ENCODE results near the gene DHDH. TPM values are rescaled to one million over a fixed set of nuclear protein-coding genes. Genes with fewer than 3 reads are reported as not detected.

DHDH gene
- total RNA-seq, 1 experiment from 2014 or later: not detected

DNA sequence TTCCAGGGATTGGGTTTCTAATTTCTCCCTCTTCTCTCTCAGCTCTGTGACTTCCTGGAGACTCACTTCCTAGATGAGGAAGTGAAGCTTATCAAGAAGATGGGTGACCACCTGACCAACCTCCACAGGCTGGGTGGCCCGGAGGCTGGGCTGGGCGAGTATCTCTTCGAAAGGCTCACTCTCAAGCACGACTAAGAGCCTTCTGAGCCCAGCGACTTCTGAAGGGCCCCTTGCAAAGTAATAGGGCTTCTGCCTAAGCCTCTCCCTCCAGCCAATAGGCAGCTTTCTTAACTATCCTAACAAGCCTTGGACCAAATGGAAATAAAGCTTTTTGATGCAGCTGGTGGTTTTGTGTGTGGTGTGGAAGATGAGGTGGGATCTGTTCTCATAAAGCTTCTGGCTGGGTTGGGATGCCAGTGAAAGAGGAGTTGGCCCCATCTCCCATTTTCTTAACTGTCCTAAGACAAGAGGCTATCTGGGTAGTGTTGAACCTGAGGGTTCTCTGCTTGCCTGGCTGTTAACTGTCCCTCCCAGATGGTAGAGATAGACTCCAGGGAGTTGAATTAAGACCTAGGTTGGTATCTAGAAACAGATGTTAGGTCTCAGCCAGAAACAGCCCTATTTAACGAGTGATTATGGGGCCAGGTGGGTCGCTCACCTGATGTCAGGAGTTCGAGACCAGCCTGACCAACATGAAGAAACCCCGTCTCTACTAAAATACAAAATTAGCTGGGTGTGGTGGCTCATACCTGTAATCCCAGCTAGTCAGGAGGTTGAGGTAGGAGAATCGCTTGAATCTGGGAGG lies 33.2 kb downstream of the DHDH start:
- no peak for DNase-seq (ENCODE audit: low read depth)

DNA sequence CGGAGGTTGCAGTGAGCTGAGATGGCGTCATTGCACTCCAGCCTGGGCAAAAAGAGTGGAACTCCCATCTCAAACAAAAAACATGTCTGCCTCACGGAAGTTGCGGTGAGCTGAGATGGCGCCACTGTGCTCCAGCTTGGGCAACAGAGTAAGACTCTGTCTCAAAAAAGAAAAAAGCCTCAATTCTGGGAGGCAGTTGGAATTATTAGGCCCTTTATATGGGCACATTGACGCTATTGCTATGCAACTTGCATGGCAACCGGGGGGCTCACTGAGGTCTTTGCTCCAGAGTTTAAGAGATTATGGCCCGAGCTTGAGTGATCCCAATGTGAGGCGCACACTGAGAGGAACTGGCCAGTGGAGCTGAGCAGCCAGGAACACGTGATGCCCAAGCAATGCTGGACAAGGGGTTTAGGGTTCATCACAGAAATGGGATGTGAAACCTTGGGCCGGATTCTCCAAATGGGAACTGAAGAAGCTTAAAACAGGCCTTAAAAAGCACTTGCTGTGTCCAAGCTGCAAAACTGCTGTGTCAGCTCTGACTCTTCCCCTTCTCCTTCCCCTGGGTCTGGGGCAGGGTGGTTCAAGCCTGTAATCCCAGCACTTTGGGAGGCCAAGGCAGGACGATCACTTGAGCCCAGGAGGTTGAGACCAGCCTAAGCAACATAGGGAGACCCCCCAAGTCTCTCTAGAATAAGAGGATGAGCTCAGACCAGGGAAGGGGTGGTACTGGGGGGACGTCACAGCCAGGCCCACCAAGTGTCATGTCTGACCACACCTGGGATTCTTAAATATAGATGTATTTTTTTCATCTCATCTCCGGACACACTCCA lies 34.1 kb downstream of the DHDH start:
- DNase-seq (ENCODE audit: low read depth): no peak

DNA sequence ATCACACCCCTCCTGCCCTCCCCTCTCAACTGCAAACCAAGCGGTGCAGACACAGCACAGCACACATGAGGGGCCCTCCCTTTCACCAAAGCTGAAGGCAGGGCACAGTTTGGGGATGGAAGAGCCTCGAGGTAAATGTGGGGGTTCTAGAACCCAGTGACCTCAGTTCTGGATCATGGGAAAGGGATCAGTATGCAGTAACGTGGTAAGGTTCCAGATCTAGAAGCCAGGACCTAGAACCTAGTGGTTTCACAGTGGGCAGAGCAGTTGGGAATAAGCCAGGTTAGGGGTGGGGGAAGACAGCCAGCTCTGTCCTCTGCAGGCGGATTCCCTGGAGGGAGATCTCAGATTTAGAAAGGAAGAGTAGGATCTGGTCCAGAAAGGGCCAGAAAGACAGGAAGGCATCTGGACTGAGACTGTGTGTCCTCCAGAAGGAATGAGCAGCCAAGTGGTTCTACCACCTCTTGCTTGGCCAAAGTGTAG lies 34.7 kb downstream of the DHDH start:
- no peak for DNase-seq (ENCODE audit: low read depth)

DNA sequence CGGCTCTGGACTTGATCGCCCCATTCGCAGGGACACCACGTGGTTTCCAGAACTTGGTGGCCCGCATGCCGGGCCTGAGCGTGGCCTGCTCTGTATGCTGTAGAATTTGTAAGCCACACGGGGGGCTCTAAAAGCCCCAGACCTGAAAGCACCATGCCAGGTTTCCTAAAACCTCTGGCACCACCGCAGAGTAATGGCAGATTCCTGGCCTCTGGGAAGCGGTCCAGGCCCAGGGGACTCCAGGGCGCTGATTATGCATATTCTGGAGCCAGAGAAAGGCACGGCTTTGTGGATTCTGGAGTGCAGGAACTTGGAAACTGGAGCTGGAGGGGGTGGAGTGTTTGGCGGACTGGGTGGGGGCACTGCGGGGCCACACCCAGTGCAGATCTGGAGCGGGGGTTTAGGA lies 35.3 kb downstream of the DHDH start:
- no peak for DNase-seq (ENCODE audit: low read depth)

DNA sequence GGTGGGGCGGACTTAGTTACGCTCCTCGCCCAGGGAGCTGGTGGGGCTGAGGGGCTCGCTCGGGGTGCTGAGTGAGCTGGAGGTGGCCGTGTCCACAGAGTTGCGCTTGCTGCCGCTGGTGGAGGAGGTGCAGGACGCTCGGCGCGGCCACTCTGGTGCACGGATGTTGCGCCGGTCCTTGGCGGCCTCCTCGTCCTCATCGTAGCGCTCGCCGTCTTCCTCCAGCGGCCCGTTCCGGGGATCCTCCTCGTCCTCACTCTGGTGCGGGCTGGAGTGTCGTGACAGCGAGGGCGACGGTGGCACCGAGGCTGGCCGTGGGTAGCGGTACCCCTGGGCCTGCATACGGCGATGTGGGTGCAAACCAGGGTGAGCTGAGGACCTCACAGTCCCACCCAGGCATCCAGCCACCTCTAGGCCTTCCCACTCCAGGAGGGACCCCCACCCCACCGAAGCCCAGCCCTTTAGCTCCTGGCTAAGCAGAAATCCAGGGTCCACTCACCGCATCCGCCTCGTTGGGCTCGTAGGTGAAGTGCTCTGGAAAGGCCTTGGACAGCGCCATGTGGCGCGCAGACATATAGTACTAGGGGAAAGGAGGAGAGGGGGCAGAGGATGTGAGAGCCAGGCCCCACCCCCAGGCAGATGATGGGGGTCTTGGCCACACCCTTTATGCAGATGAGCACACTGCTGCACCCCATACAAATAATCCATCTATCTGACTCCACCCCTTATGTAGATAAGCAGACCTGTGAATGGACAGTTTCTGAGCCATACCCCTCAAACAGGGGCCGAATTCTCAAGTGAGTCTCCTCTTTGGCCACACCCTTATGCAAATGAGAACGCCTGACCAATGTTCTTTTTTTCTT lies 36.0 kb downstream of the DHDH start:
- DNase-seq (ENCODE audit: low read depth): no peak

DNA sequence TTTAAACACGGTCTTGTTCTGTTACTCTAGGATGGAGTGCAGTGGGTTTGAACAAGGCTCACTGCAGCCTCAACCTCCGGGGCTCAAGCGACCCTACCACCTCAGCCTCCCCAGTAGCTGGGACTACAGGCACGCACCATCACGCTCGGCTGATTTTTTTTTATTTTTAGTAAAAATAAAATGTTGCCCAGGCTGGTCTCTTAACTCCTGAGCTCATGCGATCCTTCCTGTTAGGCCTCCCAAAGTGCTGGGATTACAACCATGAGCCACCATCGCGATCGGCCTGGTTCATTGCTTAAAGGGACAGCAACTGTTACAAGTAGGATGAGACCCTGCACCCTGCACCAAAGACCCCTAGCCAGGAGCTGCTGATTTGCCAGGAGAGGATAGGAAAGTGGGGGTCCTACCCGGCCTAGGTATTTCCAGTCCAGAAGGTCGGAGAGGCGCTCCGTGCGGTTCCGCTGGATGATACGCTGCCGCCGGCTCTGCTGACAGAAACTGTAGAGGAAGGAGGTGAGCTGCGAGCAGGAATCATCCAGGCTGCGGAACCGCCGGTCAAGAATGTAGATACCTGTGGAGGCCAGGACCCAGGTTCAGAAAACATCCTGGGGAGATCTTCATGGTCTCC lies 36.8 kb downstream of the DHDH start:
- DNase-seq (ENCODE audit: low read depth): no peak

DNA sequence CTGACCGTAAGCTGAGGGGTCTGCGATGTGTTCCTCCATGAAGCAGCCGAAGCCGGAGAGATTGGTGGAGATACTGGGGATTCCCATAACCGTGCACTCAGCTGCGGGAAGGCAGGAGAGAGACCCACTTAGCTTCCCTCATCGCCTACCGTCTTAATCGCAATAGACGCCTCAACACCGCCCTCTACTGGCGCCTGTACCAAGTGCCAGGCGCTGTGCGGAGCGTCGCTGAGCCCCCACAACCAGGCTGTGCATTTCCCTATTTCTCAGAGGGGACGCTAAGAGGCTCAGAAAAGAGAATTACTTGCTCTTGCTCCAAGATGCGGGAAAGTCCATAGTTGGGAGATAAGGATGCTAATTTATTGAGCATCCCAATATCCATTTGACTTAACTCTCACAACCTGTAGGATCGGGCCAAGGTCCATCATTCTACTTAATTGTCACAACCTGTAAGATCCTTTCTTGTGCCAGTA lies 37.5 kb downstream of the DHDH start:
- DNase-seq (ENCODE audit: low read depth): no peak

DNA sequence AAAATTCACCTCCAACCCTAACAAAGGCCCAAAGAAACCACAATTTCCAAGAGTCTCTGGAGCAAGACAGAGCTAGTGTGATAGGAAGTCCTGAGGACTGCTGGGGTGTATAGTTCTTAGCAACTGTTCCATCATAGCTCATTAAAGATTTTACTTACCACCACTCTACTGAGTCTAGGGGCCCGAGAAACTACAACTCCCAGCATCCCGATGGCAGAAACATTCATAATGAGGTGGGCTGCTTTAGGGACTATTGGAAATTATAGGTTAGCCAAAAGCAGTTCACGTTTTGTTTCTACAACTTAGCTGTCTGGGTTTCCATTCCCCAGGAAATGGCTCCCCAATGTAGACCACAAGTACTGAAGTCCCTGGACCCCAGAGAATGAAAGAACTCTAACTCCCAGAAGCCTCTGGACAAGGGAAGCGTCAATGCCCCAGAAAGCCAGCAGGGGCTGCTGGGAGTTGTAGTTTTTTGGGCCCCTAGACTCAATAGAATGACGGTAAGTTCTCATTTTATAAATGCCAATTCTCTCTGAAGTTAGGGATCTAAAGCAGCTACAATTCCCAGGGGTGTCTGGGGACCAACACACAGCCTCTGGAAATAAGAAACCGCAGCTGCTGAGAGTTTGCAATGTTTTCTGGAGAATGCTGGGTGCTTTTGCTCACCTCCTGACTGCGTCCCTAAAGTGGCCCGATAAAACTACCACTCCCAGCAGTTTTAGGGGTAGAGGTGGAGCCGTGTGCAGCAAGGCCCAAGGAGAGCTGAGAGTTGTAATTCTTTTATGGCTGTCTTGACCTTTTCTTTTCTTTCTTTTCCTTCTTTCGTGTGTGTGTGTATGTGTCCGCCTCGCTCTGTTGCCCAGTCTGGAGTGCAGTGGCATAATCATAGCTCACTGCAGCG lies 42.7 kb downstream of the DHDH start:
- no peak for DNase-seq (ENCODE audit: low read depth)

DNA sequence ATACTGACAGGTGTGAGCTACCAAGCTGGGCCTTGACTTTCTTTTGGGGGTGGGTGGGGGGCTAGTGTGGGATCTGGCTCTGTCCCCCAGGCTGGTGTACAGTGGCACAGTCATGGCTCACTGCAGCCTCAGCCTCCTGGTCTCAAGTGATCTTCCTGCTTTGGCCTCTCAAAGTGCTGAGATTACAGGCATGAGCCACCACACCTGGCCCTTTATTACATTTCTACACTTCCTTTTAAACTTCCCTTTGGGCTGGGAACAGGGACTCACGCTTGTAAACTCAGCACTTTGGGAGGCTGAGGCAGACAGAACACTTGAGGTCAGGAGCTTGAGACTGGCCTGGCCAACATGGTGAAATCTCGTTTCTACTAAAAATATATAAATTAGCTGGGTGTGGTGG lies 43.6 kb downstream of the DHDH start:
- no peak for DNase-seq (ENCODE audit: low read depth)

DNA sequence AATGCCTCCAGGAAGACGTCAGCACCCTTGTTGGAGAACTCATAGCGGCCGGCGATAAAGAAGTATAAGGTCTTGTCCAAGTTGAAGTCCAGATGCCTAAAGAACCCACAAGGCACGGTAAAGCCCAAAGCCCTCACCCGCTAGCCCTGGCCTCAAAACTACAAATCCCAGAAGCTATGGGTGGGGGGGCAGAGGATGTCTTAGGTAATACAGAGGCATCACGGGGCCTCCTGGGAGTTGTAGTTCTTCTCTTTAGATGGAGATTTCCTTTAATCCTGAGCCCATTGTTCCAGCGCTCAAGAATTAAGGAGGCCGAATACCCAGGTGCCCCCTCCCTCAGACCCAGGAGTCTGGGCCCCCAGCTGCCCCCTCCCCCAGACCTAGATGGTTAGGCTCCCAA lies 48.8 kb downstream of the DHDH start:
- DNase-seq (ENCODE audit: low read depth): no peak

DNA sequence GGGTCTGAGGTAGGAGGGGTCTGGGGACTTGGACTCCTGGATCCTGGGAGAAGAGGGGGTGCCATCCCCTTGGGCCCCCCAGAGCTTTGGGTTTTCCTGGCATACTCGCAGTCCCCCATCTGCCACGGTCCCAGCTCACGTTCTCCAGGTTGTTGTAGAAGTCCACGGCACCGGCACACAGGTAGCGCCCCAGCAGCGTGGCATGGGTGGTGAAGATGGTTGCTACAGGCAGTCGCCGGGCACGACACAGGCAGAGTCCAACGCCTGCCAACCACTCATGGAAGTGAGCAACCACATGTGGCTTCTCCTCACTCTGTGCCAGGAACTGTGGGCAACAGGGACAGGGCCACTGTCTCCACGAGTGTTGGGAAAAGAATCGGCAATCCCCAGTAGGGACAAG lies 52.2 kb downstream of the DHDH start:
- no peak for DNase-seq (ENCODE audit: low read depth)

DNA sequence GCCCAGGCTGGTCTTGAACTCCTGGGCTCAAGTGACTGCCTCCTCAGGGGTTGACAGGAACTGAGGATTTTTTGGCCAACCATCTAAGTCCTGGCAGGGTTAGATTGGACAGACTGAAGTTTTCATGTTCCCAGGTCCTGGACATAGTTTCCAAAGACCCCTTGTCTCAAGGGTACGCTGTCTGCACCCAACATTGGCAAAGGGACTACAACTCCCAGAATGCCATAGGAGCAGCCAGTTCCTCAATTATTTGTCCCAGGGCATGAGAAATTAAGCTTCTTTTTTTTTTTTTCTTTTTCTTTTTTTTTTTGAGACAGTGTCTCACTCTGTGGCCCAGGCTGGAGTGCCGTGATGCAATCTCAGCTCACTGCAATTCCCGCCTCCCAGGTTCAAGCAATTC lies 52.7 kb downstream of the DHDH start:
- DNase-seq (ENCODE audit: low read depth): no peak

DNA sequence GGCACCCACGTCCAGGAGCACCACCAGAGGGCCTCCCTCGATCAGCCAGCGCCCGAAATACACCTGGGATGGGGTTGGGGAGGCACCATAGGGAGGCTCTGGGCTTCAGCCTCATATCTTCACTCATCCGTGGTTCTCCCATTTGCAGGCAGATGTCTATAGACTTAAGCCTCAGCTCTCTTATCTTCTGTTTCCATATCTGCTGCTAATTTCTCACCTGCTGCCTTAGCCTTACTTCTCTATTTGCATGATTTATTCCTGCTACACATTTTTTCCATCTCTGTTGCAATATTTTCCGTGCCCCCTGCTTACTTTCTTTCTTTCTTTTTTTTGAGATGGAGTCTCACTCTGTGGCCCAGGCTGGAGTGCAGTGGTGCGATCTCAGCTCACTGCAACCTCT lies 53.8 kb downstream of the DHDH start:
- no peak for DNase-seq (ENCODE audit: low read depth)

DNA sequence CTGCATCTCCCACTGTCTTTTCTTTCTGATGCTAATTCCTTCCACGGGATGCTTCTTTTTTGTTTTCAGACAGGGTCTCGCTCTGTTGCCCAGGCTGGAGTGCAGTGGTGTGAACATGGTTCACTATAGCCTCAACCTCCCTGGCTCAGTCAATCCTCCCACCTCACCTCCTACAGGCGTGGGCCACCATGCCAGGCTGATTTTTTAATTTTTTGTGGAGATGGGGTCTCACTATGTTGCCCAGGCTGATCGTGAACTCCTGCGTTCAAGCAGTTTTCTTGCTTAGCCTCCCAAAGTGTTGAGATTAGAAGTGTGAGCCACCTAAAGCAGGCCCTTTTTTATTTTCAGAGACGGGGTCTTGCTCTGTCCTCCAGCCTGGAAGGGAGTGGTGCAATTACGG lies 54.8 kb downstream of the DHDH start:
- no peak for DNase-seq (ENCODE audit: low read depth)

DNA sequence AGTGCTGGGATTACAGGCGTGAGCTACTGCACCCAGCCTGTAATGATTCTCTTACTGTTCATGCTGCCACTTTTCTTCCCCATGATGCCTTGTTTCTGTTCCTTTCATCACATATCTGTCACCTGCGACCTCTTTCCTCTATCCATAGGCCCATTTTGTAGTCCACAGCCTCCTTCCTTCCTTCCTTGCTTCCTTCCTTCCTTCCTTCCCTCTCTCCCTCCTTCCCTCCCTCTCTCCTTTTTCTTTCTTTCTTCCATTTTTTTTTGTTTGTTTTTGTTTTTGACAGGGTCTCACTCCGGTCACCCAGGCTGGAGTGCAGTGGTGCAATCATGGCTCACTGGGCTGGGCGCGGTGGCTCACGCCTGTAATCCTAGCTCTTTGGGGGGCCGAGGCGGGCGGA lies 55.4 kb downstream of the DHDH start:
- DNase-seq (ENCODE audit: low read depth): no peak

DNA sequence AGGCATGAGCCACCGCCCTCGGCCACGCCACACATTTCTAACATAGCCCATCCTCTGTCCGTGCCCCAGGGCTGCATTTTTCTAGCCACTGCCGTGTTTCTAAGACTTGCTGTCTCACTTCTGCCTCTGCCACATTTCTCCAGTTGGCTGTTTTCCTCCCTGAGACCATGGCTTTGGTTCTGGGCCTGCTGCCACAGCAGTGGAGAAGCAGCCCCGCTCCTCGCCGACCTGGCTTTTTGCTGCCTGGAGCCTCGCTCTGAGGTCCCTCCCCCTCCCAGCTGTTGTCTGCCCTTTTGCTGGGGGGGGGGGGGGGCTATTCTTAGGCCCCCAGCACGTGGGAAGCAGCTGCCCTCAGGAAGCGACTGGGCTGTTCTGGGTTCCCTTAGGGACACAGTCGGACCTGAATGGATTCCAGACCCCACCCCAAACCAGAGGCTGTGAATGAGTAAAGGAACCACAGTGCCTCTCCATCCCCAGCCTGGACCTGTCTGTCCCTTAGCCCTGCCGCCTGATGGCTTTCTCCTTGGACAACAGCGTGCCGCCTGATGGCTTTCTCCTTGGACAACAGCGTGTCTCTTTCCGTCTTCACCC lies 56.3 kb downstream of the DHDH start:
- DNase-seq (ENCODE audit: low read depth): peak; percentile 88

DNA sequence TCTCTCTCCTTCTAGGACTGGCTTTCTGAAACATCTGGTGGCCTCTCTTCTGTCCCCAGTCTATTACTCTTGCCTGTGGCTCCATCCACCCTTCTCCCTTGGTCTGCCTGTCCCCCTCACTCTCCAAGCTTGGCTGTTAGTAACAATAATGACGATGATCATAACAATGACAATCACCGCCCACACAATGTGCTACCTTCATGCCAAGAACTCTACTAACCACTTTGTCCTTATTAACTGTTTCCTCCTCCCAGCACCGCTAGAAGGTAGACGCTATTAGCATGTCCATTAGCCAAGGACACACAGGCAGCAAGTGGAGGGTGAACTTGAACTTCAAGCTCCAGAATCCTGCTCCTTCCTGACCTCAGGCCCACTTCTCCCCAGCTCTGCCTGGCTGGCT lies 56.9 kb downstream of the DHDH start:
- no peak for DNase-seq (ENCODE audit: low read depth)

DNA sequence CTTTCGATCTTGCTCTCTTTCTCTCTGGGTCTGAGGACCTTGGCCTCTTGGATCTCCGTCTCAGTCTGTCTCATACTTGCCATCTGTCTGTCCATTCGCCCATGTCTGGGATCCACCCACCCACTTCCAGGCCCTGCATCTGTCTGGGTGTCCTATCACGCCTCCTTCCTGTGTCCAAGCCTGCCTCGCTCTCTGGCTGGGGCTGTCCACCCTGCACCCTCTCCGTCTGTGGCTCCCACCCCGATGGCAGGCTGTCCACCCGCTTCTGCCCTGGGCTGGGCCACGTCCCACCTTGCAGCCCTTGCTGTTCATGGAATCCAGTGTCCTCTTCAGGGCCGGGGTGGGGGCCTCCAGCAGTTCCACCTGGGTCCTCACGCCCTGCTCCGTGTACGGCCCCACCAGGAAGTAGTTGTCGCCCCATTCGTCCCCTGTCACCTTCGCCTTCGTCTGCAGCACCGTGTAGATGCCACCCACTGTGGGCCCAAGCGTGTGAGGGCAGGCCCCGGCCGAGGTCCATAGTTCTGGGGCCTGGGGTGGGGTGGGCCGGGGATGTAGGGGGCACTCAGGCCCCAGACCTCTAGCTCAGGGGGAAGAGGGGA lies 57.6 kb downstream of the DHDH start:
- DNase-seq (ENCODE audit: low read depth): no peak

DNA sequence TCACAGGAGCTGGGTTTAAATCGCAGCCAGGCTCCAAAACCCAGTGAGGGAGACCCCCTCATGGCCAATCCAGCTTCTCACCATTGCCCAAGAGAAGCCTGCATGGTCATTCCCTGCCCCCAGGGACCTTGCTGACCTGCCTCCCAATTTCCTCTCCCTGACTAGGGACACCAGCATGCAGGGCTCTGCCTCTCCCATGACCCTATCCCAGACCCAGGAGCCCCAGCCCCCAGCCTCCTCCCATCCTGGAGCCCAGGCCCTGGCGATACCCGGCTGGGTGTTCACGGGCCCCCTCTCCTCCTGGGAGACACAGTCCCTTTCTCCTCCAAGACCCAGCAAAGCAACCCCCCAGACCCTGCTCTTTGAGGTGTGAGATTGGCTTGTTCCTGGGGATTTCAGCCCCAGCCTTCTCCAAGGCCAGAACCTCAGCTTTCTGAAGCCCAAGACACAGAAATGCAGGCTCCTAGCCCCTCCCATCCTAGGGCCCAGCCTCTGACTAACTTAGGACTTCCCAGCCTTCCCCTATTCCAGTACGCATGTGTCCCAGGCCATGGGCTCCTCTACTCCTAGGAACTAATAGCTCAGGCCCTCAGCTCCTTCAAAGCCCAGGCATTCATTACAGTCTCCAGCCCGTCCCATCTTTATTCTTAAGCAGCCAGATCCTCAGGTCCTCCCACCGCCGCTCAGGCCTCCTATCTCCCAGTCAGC lies 58.5 kb downstream of the DHDH start:
- DNase-seq (ENCODE audit: low read depth): peak; percentile 82
